Breast epithelium (tissue), 3 donors: ENCODE data around the gene TMPRSS6.

ENCODE experiments used
- POLR2A ChIP-seq: fragments of 450-650 bp; IDR thresholded peaks from one replicate; pipeline ENCODE4 v1.6.1; 2016; ENCODE audit warnings: antibody characterized with exemption, mild to moderate bottlenecking, moderate library complexity
- POLR2AphosphoS5 ChIP-seq, 3 donors: sonication (generic); formaldehyde crosslinking; IDR thresholded peaks; one replicate each; pipeline ENCODE4 v1.6.1; 2017; ENCODE audit warnings: antibody characterized with exemption in 3 of 3

GRCh38 chr22:37103656-37104452, 5.7 kb downstream of the TMPRSS6 start:
- TF ChIP-seq POLR2A (no peak), POLR2AphosphoS5 (IDR thresholded peaks at IDR 0.05) (no peak)
